Mucosa of descending colon (tissue), 3 donors: Measurements from ENCODE around the gene MRPL20. TPM values are rescaled to one million over a fixed set of nuclear protein-coding genes. Genes with fewer than 3 reads are reported as not detected.
"Not testable (repeated sequence)": the region's sequence is repeated elsewhere in the genome, so short reads cannot be mapped to it uniquely, and the experiment has no call there.

Source experiments
- ATAC-seq: fragments of 200-7000 bp; cut with Tn5 transposase; one replicate; pipeline ENCODE4 v1.9.1; 2020; ENCODE audit warnings: mild to moderate bottlenecking, moderate library complexity
- DNase-seq, 3 donors: peaks; one replicate each; pipeline ENCODE4 v3.0.0-alpha.2; 2020
- H3K36me3 ChIP-seq: fragments of 200-600 bp; one replicate; pipeline ENCODE4 v1.8.0; 2021; ENCODE audit warnings: low read depth, mild to moderate bottlenecking
- H3K4me1 ChIP-seq: fragments of 200-600 bp; one replicate; pipeline ENCODE4 v1.8.0; 2021; ENCODE audit warnings: low read depth, mild to moderate bottlenecking
- H3K4me3 ChIP-seq: fragments of 200-600 bp; one replicate; pipeline ENCODE4 v1.8.0; 2021; ENCODE audit warnings: mild to moderate bottlenecking
- H3K9me3 ChIP-seq: fragments of 200-600 bp; one replicate; pipeline ENCODE4 v1.8.0; 2021; ENCODE audit warnings: mild to moderate bottlenecking
- CTCF ChIP-seq: fragments of 200-600 bp; IDR thresholded peaks from one replicate; pipeline ENCODE4 v1.8.0; 2022; ENCODE audit warnings: antibody characterized with exemption, mild to moderate bottlenecking
- intact Hi-C, 2 donors: fragments of 100-400 bp; cut with DNase I in 1 of 2; cut with micrococcal nuclease in 1 of 2; formaldehyde crosslinking; loops; one replicate each; pipeline versions ENCODE4 v1.11.0 to v1.11.1; 2022; cut with DNase I, micrococcal nuclease
- total RNA-seq, 3 donors: library from RNA; stranded (reverse); fragmentation: NEBNext Ultra II Directional in 2 of 3; extraction: Animal tissue kit (Norgen Biotek cat#: 25700) in 2 of 3; gene quantifications; one replicate each; pipeline versions ENCODE4 v1.2.1 to v1.2.4, GENCODE V29; 2021 to 2023
- donor health status: DM: no; HTN: no; CAD: no; lungs with moderate emphysema.
- donor health status: DM: no; HTN: no; CAD: no.
- donor health status: DM: no; HTN: yes; CAD: no.

MRPL20 gene
- total RNA-seq, 3 donors from 2014 or later = 75.7 to 106 (median 105) TPM

- ATAC-seq (no peak), DNase-seq (peak in 1 of 3 donors; percentile 37)
- no peaks in the 10 kb centered on the region for H3K9me3 ChIP-seq
Measured at GRCh38 chr1:1411626-1412025, 4.5 kb upstream of the MRPL20 start.

GRCh38 chr1:1410238-1410637 lies 3.1 kb upstream of the MRPL20 start:
- H3K9me3 ChIP-seq, H3K36me3 ChIP-seq, ATAC-seq, intact Hi-C loops, H3K4me3 ChIP-seq, DNase-seq: not testable (repeated sequence)
- H3K4me1 ChIP-seq = peaks cover 14% of the 10 kb centered on the region

More at GRCh38 chr1:1411626-1412025, 4.5 kb upstream of the MRPL20 start:
- peaks cover 4% of the 10 kb centered on the region for H3K4me1 ChIP-seq
- no peak for TF ChIP-seq CTCF
- no peaks in the 10 kb centered on the region for H3K36me3 ChIP-seq
- no peak overlapping the region for H3K4me3 ChIP-seq
- intact Hi-C loops = no loop called here

GRCh38 chr1:1407636-1408318 lies 684 bp upstream of the MRPL20 start:
- Histone ChIP-seq H3K4me1 (peaks cover 14% of the 10 kb centered on the region), H3K4me3 (peak overlapping the region; percentile 91), H3K9me3 (no peaks in the 10 kb centered on the region), H3K36me3 (no peaks in the 10 kb centered on the region)
- DNase-seq (peak; percentile 18 to 60 (median 55)), ATAC-seq (peak; percentile 36)
- intact Hi-C loops = no loop called here
- TF ChIP-seq CTCF = no peak

- H3K4me1 ChIP-seq = peaks cover 14% of the 10 kb centered on the region
- no peaks in the 10 kb centered on the region for H3K36me3 ChIP-seq
- TF ChIP-seq CTCF = no peak
- H3K9me3 ChIP-seq = no peaks in the 10 kb centered on the region
- DNase-seq (peak in 1 of 3 donors; percentile 56), ATAC-seq (peak; percentile 3)
- intact Hi-C loops = no loop called here
- H3K4me3 ChIP-seq = peak overlapping the region; percentile 91
Measured at GRCh38 chr1:1406101-1406820, 832 bp downstream of the MRPL20 start.

GRCh38 chr1:1403653-1404052 lies 3.4 kb downstream of the MRPL20 start:
- ATAC-seq (no peak), DNase-seq (no peak)
- Histone ChIP-seq H3K4me1 (peaks cover 22% of the 10 kb centered on the region), H3K36me3 (no peaks in the 10 kb centered on the region), H3K4me3 (no peak overlapping the region), H3K9me3 (no peaks in the 10 kb centered on the region)
- intact Hi-C loops = no loop called here
- TF ChIP-seq CTCF = no peak

GRCh38 chr1:1402901-1403392 lies 4.1 kb downstream of the MRPL20 start:
- peaks cover 22% of the 10 kb centered on the region for H3K4me1 ChIP-seq
- ATAC-seq, H3K9me3 ChIP-seq, H3K4me3 ChIP-seq, intact Hi-C loops, H3K36me3 ChIP-seq, DNase-seq: not testable (repeated sequence)
